ENCODE data around the gene UNG. TPM values are rescaled to one million over a fixed set of nuclear protein-coding genes. Genes with fewer than 3 reads are reported as not detected.

Gene UNG
- total RNA-seq, 1 donor from 2014 or later: 28.5 TPM

- no peak for DNase-seq (ENCODE audit: low spot score in 2 of 2)
- no peak for FAIRE-seq
Observed at GRCh38 chr12:109151457-109151856, 54.1 kb downstream of the UNG start.

DNA sequence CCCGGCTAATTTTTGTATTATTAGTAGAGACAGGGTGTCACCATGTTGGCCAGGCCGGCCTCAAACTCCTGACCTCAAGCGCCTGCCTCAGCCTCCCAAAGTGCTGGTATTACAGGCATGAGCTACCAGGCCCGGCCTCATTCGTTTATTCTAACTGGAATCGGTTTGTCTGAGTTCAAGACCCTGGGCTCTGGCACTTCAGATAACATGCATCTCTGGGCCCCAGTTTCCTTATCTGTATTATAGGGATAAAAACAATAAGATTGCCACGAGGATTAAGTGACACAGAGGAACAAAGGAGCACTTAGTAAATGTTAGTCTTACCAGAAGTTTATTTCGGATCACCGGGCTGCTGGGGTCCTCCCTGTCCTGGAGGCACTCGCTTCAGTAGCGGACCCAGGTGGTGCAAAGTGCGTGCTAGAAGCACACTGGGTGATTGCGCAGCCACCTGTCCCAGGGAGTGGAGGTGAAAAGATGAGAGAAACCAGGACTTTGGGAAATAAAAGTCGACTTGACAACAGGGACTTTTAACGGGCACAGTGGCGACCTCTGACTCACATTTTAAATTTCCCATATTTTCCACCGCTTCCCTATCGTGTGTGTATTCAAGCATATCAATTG, 56.5 kb downstream of the UNG start:
- DNase-seq (ENCODE audit: low spot score in 2 of 2) (peak in 1 of 2 donors; percentile 35), FAIRE-seq (no peak)

GRCh38 chr12:109154451-109155438, 57.3 kb downstream of the UNG start:
- FAIRE-seq: no peak
- DNase-seq (ENCODE audit: low spot score in 2 of 2): peak; percentile 87 to 98

DNA sequence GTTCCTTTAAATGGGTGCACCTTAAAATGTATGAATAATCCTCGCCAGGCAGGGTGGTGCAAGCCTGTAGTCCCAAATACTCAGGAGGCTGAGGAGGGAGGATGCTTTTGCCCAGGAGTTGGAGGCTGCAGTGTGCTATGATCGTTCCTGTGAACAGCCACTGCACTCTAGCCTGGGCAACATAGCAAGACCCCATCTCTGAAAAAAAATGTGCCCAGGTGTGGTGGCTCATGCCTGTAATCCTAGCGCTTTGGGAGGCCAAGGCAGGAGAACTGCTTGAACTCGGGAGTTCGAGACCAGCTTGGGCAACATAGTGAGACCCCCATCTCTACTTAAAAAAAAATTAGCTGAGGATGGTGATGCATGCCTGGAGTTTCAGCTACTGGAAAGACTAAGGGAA, 58.6 kb downstream of the UNG start:
- no peak for FAIRE-seq
- DNase-seq (ENCODE audit: low spot score in 2 of 2): no peak

GRCh38 chr12:109156586-109156985, 59.2 kb downstream of the UNG start:
- no peak for DNase-seq (ENCODE audit: low spot score in 2 of 2)
- FAIRE-seq: no peak

DNA sequence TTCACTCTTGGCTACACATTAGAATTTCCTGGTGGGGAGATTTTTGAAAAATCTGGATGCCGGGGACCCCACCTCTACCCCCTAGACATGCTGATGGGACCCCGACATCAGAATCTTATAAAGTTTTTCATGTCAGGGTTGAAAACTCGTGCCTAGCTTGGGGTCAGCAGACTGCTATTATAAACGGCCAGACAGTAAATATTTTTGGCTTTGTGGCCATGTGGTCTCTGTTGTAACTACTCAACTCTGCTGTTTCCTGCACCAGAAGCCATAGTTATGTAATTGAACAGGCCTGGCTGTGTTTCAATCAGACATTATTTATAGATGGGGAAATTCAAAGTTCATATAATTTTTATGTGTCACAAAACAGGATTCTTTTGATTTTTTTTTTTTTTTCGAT, 60.6 kb downstream of the UNG start:
- DNase-seq (ENCODE audit: low spot score in 2 of 2) (no peak), FAIRE-seq (no peak)

- FAIRE-seq (no peak), DNase-seq (ENCODE audit: low spot score in 2 of 2) (no peak)
Observed at GRCh38 chr12:109160433-109160832, 63.0 kb downstream of the UNG start.

Small RNA genes within 50 kb of the gene (small RNA-seq; reads per million reads assigned to genes)
- not detected for gene RNA5SP372

Other genes starting within 250 kb of the UNG start
- gene SSH1, start 240.0 kb upstream of the UNG start, total RNA-seq: 4.1 TPM
- gene DAO, start 217.5 kb upstream of the UNG start, total RNA-seq: not detected
- gene SVOP, start 76.5 kb upstream of the UNG start, total RNA-seq: 40.8 TPM
- gene USP30, start 45.0 kb upstream of the UNG start, total RNA-seq: 22.0 TPM
- gene ALKBH2, start 4.1 kb upstream of the UNG start, total RNA-seq: 31.4 TPM
- gene ACACB, start 19.0 kb downstream of the UNG start, total RNA-seq: 4.9 TPM
- gene FOXN4, start 211.7 kb downstream of the UNG start, total RNA-seq: under 0.01 TPM

Measured in frontal cortex (tissue), 4 donors.